Activated CD8-positive, alpha-beta memory T cell treated with anti-CD3 and anti-CD28 coated beads, Interleukin-2, amount 50 U/mL, for 24 hours (primary cell): Measurements from ENCODE around the gene ABCF2.

Source experiments
- DNase-seq: peaks from one replicate; pipeline ENCODE4 v3.0.0-alpha.2; 2020; ENCODE audit errors: extremely low read depth

ABCF2 gene

GRCh38 chr7:151195616-151196450, 31.2 kb downstream of the ABCF2 start:
- DNase-seq: no peak

- no peak for DNase-seq
Measured at GRCh38 chr7:151194188-151194587, 32.8 kb downstream of the ABCF2 start.

GRCh38 chr7:151193203-151193978, 33.6 kb downstream of the ABCF2 start:
- no peak for DNase-seq

GRCh38 chr7:151192002-151192539, 34.9 kb downstream of the ABCF2 start:
- no peak for DNase-seq

- DNase-seq: no peak
Measured at GRCh38 chr7:151191544-151191943, 35.5 kb downstream of the ABCF2 start.

- no peak for DNase-seq
Measured at GRCh38 chr7:151189038-151189437, 38.0 kb downstream of the ABCF2 start.

- DNase-seq: no peak
Measured at GRCh38 chr7:151188252-151188542, 38.8 kb downstream of the ABCF2 start.

GRCh38 chr7:151187409-151188251, 39.4 kb downstream of the ABCF2 start:
- no peak for DNase-seq

GRCh38 chr7:151186640-151187408, 40.2 kb downstream of the ABCF2 start, which contains the start of gene ASB10:
Gene ASB10, minus strand, starts transcription at chr7:151187250. Its CDS starts 120 bp downstream, at chr7:151187130.
- DNase-seq: no peak

GRCh38 chr7:151185762-151186639, 41.0 kb downstream of the ABCF2 start:
- no peak for DNase-seq

GRCh38 chr7:151181011-151181431, 46.0 kb downstream of the ABCF2 start:
- no peak for DNase-seq

GRCh38 chr7:151179946-151180345, 47.1 kb downstream of the ABCF2 start:
- no peak for DNase-seq

- no peak for DNase-seq
Measured at GRCh38 chr7:151179287-151179860, 47.6 kb downstream of the ABCF2 start.

- no peak for DNase-seq
Measured at GRCh38 chr7:151178831-151179230, 48.2 kb downstream of the ABCF2 start.

GRCh38 chr7:151178236-151178635, 48.8 kb downstream of the ABCF2 start:
- no peak for DNase-seq

- DNase-seq: no peak
Measured at GRCh38 chr7:151177310-151177709, 49.7 kb downstream of the ABCF2 start.

GRCh38 chr7:151176401-151176800, 50.6 kb downstream of the ABCF2 start:
- no peak for DNase-seq

GRCh38 chr7:151175793-151176311, 51.2 kb downstream of the ABCF2 start:
- DNase-seq: no peak

GRCh38 chr7:151175047-151175792, 51.8 kb downstream of the ABCF2 start:
- no peak for DNase-seq
